BE2C (cell line): ENCODE measurements around the gene HIC1.
A peak's percentile ranks its signal among the peaks of the same experiment; 100 is the strongest.

Experiments used
- DNase-seq: peaks from one replicate; pipeline ENCODE4 v3.0.0-alpha.2; 2020
- H3K27me3 ChIP-seq: fragments of 250-450 bp; sonication (Bioruptor Pico); 2 replicates; pipeline ENCODE4 v1.5.1; 2020; ENCODE audit warnings: mild to moderate bottlenecking
- H3K36me3 ChIP-seq: fragments of 250-450 bp; sonication (Bioruptor Pico); 2 replicates; pipeline ENCODE4 v1.5.1; 2020; ENCODE audit warnings: mild to moderate bottlenecking
- H3K4me1 ChIP-seq: fragments of 250-450 bp; sonication (Bioruptor Pico); 2 replicates; pipeline ENCODE4 v1.5.1; 2020
- H3K4me3 ChIP-seq: 2 replicates; pipeline ENCODE4 v1.5.1; 2011; ENCODE audit warnings: low read depth, low read length
- H3K9me3 ChIP-seq: fragments of 250-450 bp; sonication (Bioruptor Pico); 2 replicates; pipeline ENCODE4 v1.5.1; 2020
- CTCF ChIP-seq: IDR thresholded peaks from 2 replicates; pipeline ENCODE4 v1.5.1; 2012; ENCODE audit warnings: mild to moderate bottlenecking, low read depth, low read length

HIC1 gene

GRCh38 chr17:2068519-2069051, 13.7 kb downstream of the HIC1 start:
- DNase-seq: peak; percentile 62
- H3K9me3 ChIP-seq: no peaks in the 10 kb centered on the region
- H3K27me3 ChIP-seq: no peaks in the 10 kb centered on the region
- no peak overlapping the region for H3K4me3 ChIP-seq
- TF ChIP-seq CTCF: no peak
- peaks cover 5% of the 10 kb centered on the region for H3K4me1 ChIP-seq
- no peaks in the 10 kb centered on the region; the same call in 1 of the 2 replicates for H3K36me3 ChIP-seq

- no peaks in the 10 kb centered on the region for H3K9me3 ChIP-seq
- no peaks in the 10 kb centered on the region for H3K27me3 ChIP-seq
- no peak overlapping the region for H3K4me3 ChIP-seq
- DNase-seq: no peak
- peaks cover 7% of the 10 kb centered on the region for H3K4me1 ChIP-seq
- TF ChIP-seq CTCF: no peak
- H3K36me3 ChIP-seq: no peaks in the 10 kb centered on the region
Observed at GRCh38 chr17:2070241-2071023, 15.5 kb downstream of the HIC1 start.

GRCh38 chr17:2071024-2071385, 16.1 kb downstream of the HIC1 start:
- no peak for DNase-seq
- H3K4me3 ChIP-seq: no peak overlapping the region
- TF ChIP-seq CTCF: no peak
- H3K9me3 ChIP-seq: no peaks in the 10 kb centered on the region
- no peaks in the 10 kb centered on the region for H3K36me3 ChIP-seq
- peaks cover 13% of the 10 kb centered on the region for H3K4me1 ChIP-seq
- no peaks in the 10 kb centered on the region for H3K27me3 ChIP-seq

GRCh38 chr17:2071455-2072281, 16.8 kb downstream of the HIC1 start:
- no peaks in the 10 kb centered on the region for H3K36me3 ChIP-seq
- DNase-seq: no peak
- H3K4me1 ChIP-seq: peaks cover 16% of the 10 kb centered on the region
- H3K27me3 ChIP-seq: no peaks in the 10 kb centered on the region
- no peak overlapping the region for H3K4me3 ChIP-seq
- H3K9me3 ChIP-seq: no peaks in the 10 kb centered on the region
- TF ChIP-seq CTCF: no peak

- Histone ChIP-seq H3K4me1 (peaks cover 16% of the 10 kb centered on the region), H3K4me3 (no peak overlapping the region), H3K27me3 (no peaks in the 10 kb centered on the region), H3K9me3 (no peaks in the 10 kb centered on the region), H3K36me3 (no peaks in the 10 kb centered on the region)
- no peak for DNase-seq
- TF ChIP-seq CTCF: no peak
Observed at GRCh38 chr17:2074919-2075318, 20.0 kb downstream of the HIC1 start.
